A549 (cell line): ENCODE results near the gene PSMB7. TPM values are rescaled to one million over a fixed set of nuclear protein-coding genes. Genes with fewer than 3 reads are reported as not detected.
"Not testable (repeated sequence)": the region's sequence is repeated elsewhere in the genome, so short reads cannot be mapped to it uniquely, and the experiment has no call there.

Experiments used
- ATAC-seq, 2 experiments: fragments of 200-7000 bp in 1 of 2; fragments of >200 bp in 1 of 2; cut with Nextera tagmentation in 1 of 2; cut with Tn5 transposase in 1 of 2; 3 replicates each; pipeline versions ENCODE4 v1.8.0 to v1.9.1; 2018 to 2020; ENCODE audit warnings: mild to moderate bottlenecking in 1 of 2, moderate library complexity in 1 of 2
- CTCF ChIA-PET: fragments of 300-600 bp; sonication (Branson Sonifier 250); formaldehyde crosslinking; extraction: SDS; loops from one replicate; lab custom pipeline; 2021; ENCODE audit warnings: antibody characterized with exemption, inconsistent platforms; lab: Yijun Ruan, JAX
- POLR2A ChIA-PET: fragments of 350-600 bp; formaldehyde crosslinking; extraction: SDS; loops from one replicate; lab custom pipeline; 2021; ENCODE audit warnings: antibody characterized with exemption, inconsistent platforms; lab: Yijun Ruan, JAX
- DNase-seq, 2 experiments: peaks; one replicate each; pipeline versions ENCODE4 v3.0.0 to v3.0.0-alpha.2; 2011 to 2016; ENCODE audit warnings: low read depth in 1 of 2, low spot score in 1 of 2
- FAIRE-seq: peaks from 2 replicates; lab custom pipeline; 2011; peaks lifted over from hg19 to GRCh38; lab: Jason Lieb, UNC
- H3K27ac ChIP-seq, 2 experiments: fragments of >200 bp; sonication (Bioruptor Twin); formaldehyde crosslinking; 3 replicates each; pipeline ENCODE4 v1.5.1; 2016 to 2017
- H3K4me1 ChIP-seq: fragments of >200 bp; sonication (Bioruptor Twin); formaldehyde crosslinking; 3 replicates; pipeline ENCODE4 v1.6.1; 2016
- H3K4me2 ChIP-seq: fragments of >200 bp; sonication (Bioruptor Twin); formaldehyde crosslinking; 3 replicates; pipeline ENCODE4 v1.6.1; 2016
- H3K4me3 ChIP-seq: fragments of >200 bp; sonication (Bioruptor Twin); formaldehyde crosslinking; 3 replicates; pipeline ENCODE4 v1.5.1; 2016
- H3K9me3 ChIP-seq: fragments of >200 bp; sonication (Bioruptor Twin); formaldehyde crosslinking; 3 replicates; pipeline ENCODE4 v1.6.1; 2016
- CBX2 ChIP-seq: fragments of 200-600 bp; sonication (generic); IDR thresholded peaks from 2 replicates; pipeline ENCODE4 v1.6.1; 2016; ENCODE audit warnings: low read depth, mild to moderate bottlenecking, borderline replicate concordance
- CBX8 ChIP-seq: fragments of 200-600 bp; sonication (generic); IDR thresholded peaks from 2 replicates; pipeline ENCODE4 v1.6.1; 2016
- CTCF ChIP-seq: fragments of >200 bp; sonication (Bioruptor Twin); formaldehyde crosslinking; IDR thresholded peaks from 3 replicates; pipeline ENCODE4 v1.5.1; 2016
- ESRRA ChIP-seq: fragments of 150-350 bp; IDR thresholded peaks from 2 replicates; pipeline ENCODE4 v1.6.1; 2014; ENCODE audit warnings: mild to moderate bottlenecking, low read length, borderline replicate concordance
- FOSB ChIP-seq: fragments of 250-450 bp; sonication (Bioruptor Pico); IDR thresholded peaks from 2 replicates; pipeline ENCODE4 v1.5.0; 2020; ENCODE audit warnings: mild to moderate bottlenecking, moderate library complexity
- GATA3 ChIP-seq: IDR thresholded peaks from 2 replicates; pipeline ENCODE4 v1.6.1; 2012; ENCODE audit warnings: borderline replicate concordance
- HES2 ChIP-seq: fragments of >200 bp; sonication (Bioruptor Twin); formaldehyde crosslinking; IDR thresholded peaks from 2 replicates; pipeline ENCODE4 v1.6.1; 2016
- HEYL ChIP-seq: fragments of 250-450 bp; sonication (Bioruptor Pico); IDR thresholded peaks from 2 replicates; pipeline ENCODE4 v1.8.0; 2021; ENCODE audit warnings: mild to moderate bottlenecking, moderate library complexity
- HOXA7 ChIP-seq: fragments of 250-450 bp; sonication (Bioruptor Pico); IDR thresholded peaks from 2 replicates; pipeline ENCODE4 v1.5.0; 2020; ENCODE audit warnings: mild to moderate bottlenecking, moderate library complexity
- HOXB5 ChIP-seq: fragments of 250-450 bp; sonication (Bioruptor Pico); IDR thresholded peaks from 2 replicates; pipeline ENCODE4 v1.5.0; 2020; ENCODE audit warnings: mild to moderate bottlenecking, moderate library complexity
- JUN ChIP-seq, 2 experiments: fragments of >200 bp; sonication (Bioruptor Twin); formaldehyde crosslinking; IDR thresholded peaks; 2 replicates in 1 of 2; 3 replicates in 1 of 2; pipeline ENCODE4 v1.6.1; 2016 to 2017
- JUNB ChIP-seq: fragments of >200 bp; sonication (Bioruptor Twin); formaldehyde crosslinking; IDR thresholded peaks from 2 replicates; pipeline ENCODE4 v1.6.1; 2016
- NR3C1 ChIP-seq: fragments of >200 bp; sonication (Bioruptor Twin); formaldehyde crosslinking; IDR thresholded peaks from 3 replicates; pipeline ENCODE4 v1.6.1; 2017
- PHF8 ChIP-seq: fragments of 200-600 bp; sonication (generic); IDR thresholded peaks from 2 replicates; pipeline ENCODE4 v1.6.1; 2016; ENCODE audit warnings: low read depth, mild to moderate bottlenecking, antibody characterized with exemption, moderate library complexity, borderline replicate concordance
- POLR2A ChIP-seq: IDR thresholded peaks from 2 replicates; pipeline ENCODE4 v1.6.1; 2012; ENCODE audit warnings: mild to moderate bottlenecking, low read length
- POLR2AphosphoS2 ChIP-seq: conservative IDR thresholded peaks from 2 replicates; pipeline ENCODE4 v1.6.1; 2012; ENCODE audit warnings: low read length, improper control_type of control experiment, inconsistent platforms
- RCOR1 ChIP-seq: fragments of 150-350 bp; IDR thresholded peaks from 2 replicates; pipeline ENCODE4 v1.6.1; 2014; ENCODE audit warnings: antibody characterized with exemption, low read length, low read depth
- TP53 ChIP-seq: fragments of 250-450 bp; sonication (Bioruptor Pico); IDR thresholded peaks from 2 replicates; pipeline ENCODE4 v1.5.0; 2021; ENCODE audit warnings: mild to moderate bottlenecking, moderate library complexity
- USF2 ChIP-seq: fragments of 450-650 bp; IDR thresholded peaks from 2 replicates; pipeline ENCODE4 v1.6.1; 2014; ENCODE audit warnings: antibody characterized with exemption
- ZFP36 ChIP-seq: fragments of 450-650 bp; IDR thresholded peaks from 2 replicates; pipeline ENCODE4 v1.6.1; 2014; ENCODE audit warnings: borderline replicate concordance; ENCODE audit not compliant: partially characterized antibody
- WGBS: methylation state at CpG from one replicate; pipeline ENCODE4 v1.1.6; 2017; ENCODE audit errors: missing lambda C conversion rate; 5-methylcytosine and 5-hydroxymethylcytosine counted together
- polyA plus RNA-seq, 4 experiments: library from polyadenylated mRNA; depleted of rRNA in 3 of 4; stranded (reverse); fragments of >200 nt; fragmentation: RNase III in 1 of 4; extraction: RNeasy Plus Mini Kit Qiagen cat#74134 plus additional on column Dnase treatment in 1 of 4; gene quantifications; 2 replicates in 3 of 4; 3 replicates in 1 of 4; pipeline ENCODE4 v1.2.3, GENCODE V29; 2011 to 2017
- TF ChIP-seq, protein P1 (sequence below): fragments of 200-600 bp; sonication (generic); IDR thresholded peaks from 2 replicates; pipeline ENCODE4 v1.6.1; 2016; ENCODE audit warnings: antibody characterized with exemption, mild to moderate bottlenecking, moderate library complexity

PSMB7 gene
- polyA plus RNA-seq, 2 of the 4 experiments (the other 2 are of a cell fraction), result 332 to 418 TPM

DNA sequence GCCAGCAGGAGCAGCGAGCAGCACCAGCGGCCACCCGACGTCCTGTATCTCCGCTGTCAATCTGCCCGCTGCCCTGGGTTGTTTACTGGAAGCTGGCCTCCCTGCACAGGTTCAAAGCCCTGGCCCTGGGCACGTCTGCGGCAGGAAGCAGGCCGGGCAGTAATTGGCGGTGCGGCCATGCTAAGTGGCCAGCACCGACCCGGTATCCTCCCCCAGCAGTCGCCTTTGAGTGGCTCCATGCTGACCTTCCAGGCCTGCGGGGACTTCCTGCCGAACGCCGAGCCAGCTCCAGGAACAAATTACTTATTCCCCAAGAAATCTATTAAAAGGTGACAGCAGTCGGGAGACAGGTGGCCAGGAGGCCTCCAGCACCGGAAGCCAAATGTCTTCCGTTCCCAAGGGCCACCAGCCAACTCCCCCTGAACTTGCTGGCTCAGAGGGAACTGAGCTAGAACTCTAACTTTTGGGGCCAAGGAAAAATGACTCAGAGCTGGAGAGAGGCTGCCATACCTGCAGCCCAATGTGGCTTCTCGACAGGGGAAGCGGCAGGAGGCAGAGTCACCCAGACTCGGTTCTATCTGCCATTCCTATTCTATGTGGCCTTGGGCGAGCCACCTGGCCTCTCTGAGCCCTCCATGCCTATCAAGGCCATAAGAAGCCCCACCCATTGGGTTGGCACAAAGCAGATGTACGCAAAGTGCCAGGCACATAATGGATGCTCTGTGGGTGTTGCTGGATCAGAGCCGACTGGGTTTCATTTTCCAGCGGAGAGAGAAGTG lies 13.7 kb upstream of the PSMB7 start:
- FAIRE-seq, result no peak
- POLR2A ChIA-PET, result no interaction called here
- WGBS, result 83% methylated on average over 21 of the region's 28 CpGs
- DNase-seq, result no peak
- no peak for ATAC-seq
- TF ChIP-seq, protein P1, sequence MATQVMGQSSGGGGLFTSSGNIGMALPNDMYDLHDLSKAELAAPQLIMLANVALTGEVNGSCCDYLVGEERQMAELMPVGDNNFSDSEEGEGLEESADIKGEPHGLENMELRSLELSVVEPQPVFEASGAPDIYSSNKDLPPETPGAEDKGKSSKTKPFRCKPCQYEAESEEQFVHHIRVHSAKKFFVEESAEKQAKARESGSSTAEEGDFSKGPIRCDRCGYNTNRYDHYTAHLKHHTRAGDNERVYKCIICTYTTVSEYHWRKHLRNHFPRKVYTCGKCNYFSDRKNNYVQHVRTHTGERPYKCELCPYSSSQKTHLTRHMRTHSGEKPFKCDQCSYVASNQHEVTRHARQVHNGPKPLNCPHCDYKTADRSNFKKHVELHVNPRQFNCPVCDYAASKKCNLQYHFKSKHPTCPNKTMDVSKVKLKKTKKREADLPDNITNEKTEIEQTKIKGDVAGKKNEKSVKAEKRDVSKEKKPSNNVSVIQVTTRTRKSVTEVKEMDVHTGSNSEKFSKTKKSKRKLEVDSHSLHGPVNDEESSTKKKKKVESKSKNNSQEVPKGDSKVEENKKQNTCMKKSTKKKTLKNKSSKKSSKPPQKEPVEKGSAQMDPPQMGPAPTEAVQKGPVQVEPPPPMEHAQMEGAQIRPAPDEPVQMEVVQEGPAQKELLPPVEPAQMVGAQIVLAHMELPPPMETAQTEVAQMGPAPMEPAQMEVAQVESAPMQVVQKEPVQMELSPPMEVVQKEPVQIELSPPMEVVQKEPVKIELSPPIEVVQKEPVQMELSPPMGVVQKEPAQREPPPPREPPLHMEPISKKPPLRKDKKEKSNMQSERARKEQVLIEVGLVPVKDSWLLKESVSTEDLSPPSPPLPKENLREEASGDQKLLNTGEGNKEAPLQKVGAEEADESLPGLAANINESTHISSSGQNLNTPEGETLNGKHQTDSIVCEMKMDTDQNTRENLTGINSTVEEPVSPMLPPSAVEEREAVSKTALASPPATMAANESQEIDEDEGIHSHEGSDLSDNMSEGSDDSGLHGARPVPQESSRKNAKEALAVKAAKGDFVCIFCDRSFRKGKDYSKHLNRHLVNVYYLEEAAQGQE, result no peak
- Histone ChIP-seq H3K9me3 (no peaks in the 10 kb centered on the region), H3K4me1 (no peaks in the 10 kb centered on the region), H3K27ac (no peak overlapping the region), H3K4me3 (no peak overlapping the region), H3K4me2 (no peak overlapping the region)
- CTCF ChIA-PET, result interaction anchor here (1.1 to 4.2 kb wide), 4 partner anchors 10 to 177 kb away, joined by 3 to 31 read pairs (median 7); no protein-coding TSS in a partner anchor

DNA sequence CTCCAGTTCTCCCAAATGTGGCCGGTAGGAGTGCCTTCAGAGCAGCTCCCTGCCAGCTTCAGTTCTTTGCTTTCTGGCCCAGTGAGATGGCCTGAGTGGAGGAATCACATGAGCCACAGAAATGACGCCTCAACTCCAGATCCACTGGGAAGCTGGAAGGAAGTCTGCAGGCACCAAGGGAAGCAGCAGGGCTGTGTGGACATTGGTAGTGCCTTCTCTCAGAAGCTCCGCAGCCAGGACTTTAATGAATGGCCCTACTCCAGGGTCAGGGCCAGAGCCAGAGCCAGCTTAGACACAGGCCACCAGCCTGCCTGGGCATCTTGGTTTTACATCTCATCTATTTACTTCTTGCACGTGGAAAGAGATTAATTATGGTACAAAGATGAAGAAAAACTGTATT lies 12.0 kb upstream of the PSMB7 start:
- no peak for ATAC-seq
- no peak overlapping the region for H3K4me2 ChIP-seq
- H3K9me3 ChIP-seq, result no peaks in the 10 kb centered on the region
- CTCF ChIA-PET, result no interaction called here
- POLR2A ChIA-PET, result no interaction called here
- FAIRE-seq, result no peak
- no peak overlapping the region for H3K4me3 ChIP-seq
- no peak for DNase-seq
- H3K27ac ChIP-seq, result no peak overlapping the region
- TF ChIP-seq HOXB5 (CRISPR knock-in tag) (no peak), NR3C1 (no peak), CBX8 (no peak), HEYL (CRISPR knock-in tag) (no peak), CBX2 (no peak), USF2 (no peak), ZFP36 (no peak), JUNB (no peak), PHF8 (no peak), POLR2AphosphoS2 (no peak), ESRRA (no peak), FOSB (no peak), JUN (IDR thresholded peaks at IDR 0.05) (no peak), HES2 (no peak)
- TF ChIP-seq, all 56 proteins: peak for 0
- no peaks in the 10 kb centered on the region for H3K4me1 ChIP-seq
- WGBS, result 64% methylated on average over 4 of the region's 4 CpGs

DNA sequence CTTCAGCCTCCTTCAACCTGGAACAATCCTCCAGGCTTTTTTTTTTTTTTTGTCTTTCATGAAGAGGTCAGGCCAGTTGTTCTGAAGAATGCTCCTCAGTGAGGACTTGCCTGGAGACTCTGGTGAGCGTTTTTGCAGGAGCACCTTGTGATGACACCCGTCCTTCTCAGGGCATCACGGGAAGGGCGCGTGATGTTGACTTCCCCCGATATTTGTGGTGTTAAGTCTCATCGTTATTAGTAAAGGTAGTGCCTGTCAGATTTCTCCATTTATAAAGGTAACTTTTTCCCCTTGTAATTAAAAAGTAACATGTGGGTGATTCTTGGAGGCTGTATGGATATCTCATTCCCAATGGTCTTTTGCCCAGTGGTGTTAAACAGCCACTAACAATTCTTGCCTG lies 11.1 kb upstream of the PSMB7 start:
- FAIRE-seq (no peak), DNase-seq (no peak), ATAC-seq (no peak)
- WGBS, result 76% methylated on average over 7 of the region's 7 CpGs
- H3K4me1 ChIP-seq, result no peaks in the 10 kb centered on the region
- H3K27ac ChIP-seq, result no peak overlapping the region
- TF ChIP-seq POLR2A (no peak), TP53 (CRISPR knock-in tag) (no peak), CTCF (no peak), GATA3 (no peak), FOSB (no peak), HEYL (CRISPR knock-in tag) (no peak), HOXA7 (CRISPR knock-in tag) (no peak), RCOR1 (no peak)
- no peak overlapping the region for H3K4me2 ChIP-seq
- ChIA-PET CTCF (interaction anchor here (0.6 kb wide), 1 partner anchor 111 kb away, joined by 4 read pairs; no protein-coding TSS in a partner anchor), POLR2A (no interaction called here)
- H3K4me3 ChIP-seq, result no peak overlapping the region
- no peaks in the 10 kb centered on the region for H3K9me3 ChIP-seq

DNA sequence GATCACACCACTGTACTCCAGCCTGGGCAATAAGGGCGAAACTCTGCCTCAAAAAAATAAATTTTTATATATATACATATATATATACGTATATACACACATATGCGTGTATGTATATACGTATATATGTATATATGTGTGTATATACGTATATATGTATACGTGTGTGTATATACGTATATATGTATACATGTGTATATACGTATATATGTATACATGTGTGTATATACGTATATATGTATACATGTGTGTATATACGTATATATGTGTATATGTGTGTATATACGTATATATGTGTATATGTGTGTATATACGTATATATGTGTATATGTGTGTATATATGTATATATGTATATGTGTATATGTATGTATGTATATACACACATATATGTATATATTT lies 10.5 kb upstream of the PSMB7 start:
- H3K4me1 ChIP-seq, POLR2A ChIA-PET, H3K4me2 ChIP-seq, DNase-seq, FAIRE-seq, ATAC-seq, H3K27ac ChIP-seq, H3K4me3 ChIP-seq, H3K9me3 ChIP-seq: not testable (repeated sequence)
- 83% methylated on average over 12 of the region's 12 CpGs for WGBS
- CTCF ChIA-PET, result interaction anchor here (1.3 kb wide), 1 partner anchor 111 kb away, joined by 5 read pairs; no protein-coding TSS in a partner anchor
